HS-5 (cell line): ENCODE results near the gene COX7B.

ENCODE experiments used
- DNase-seq: peaks from one replicate; pipeline ENCODE4 v3.0.0-alpha.2; 2012; ENCODE audit warnings: low read depth

The COX7B gene

GRCh38 chrX:77945910-77946545, 46.8 kb downstream of the COX7B start:
- no peak for DNase-seq

GRCh38 chrX:77946571-77946970, 47.3 kb downstream of the COX7B start:
- DNase-seq, result no peak

GRCh38 chrX:77949840-77950239, 50.6 kb downstream of the COX7B start:
- no peak for DNase-seq

GRCh38 chrX:77952173-77952572, 52.9 kb downstream of the COX7B start:
- no peak for DNase-seq

- DNase-seq, result no peak
These were observed 54.0 kb downstream of the COX7B start for GRCh38 chrX:77953302-77953701.

GRCh38 chrX:77953708-77954107, 54.4 kb downstream of the COX7B start:
- DNase-seq, result no peak
